ENCODE measurements around the gene LRRC7.

The LRRC7 gene

DNA sequence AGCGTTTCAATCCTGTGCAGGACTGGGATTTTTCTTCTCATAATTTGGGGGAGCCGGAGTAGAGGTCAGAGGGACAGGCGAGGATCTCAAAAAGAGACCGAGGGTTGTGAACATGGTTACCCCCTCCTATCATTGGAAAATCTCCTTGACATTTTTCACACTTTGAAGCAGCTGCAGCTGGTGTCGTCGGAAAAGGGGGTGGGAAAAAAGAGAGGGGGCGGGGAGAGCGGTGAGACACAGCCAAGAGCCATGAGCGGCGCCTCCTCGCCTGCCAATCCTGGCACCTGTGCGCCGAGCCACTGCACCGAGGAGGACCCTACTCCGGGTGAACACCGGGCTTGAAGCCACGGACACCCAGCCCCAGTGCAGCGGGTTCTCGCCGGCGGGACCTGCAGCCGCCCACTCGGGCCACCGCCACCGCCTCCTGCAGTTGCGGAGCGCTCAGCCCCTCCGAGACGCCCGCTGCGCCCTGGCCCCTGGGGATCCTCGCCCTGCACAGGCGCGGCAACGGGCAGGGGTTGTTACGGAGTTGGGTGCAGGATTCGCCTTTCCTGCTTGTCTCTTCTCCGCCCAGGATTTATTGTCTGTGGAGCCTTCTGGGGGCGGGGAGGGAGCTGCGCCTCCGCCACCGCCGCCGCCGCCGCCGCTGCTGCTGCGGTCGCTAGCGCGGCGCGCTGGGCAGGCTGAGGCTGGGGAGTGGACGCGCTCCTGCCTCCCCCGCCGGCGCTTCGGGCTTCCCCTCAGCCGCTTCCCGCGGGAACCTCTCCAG lies at the start of gene LRRC7:
Gene LRRC7 (plus strand): TSS at position 271 of the 769 bp plus-strand sequence. CDS start 718 bp downstream, outside the sequence.
- DNase-seq = peak; percentile 49

DNA sequence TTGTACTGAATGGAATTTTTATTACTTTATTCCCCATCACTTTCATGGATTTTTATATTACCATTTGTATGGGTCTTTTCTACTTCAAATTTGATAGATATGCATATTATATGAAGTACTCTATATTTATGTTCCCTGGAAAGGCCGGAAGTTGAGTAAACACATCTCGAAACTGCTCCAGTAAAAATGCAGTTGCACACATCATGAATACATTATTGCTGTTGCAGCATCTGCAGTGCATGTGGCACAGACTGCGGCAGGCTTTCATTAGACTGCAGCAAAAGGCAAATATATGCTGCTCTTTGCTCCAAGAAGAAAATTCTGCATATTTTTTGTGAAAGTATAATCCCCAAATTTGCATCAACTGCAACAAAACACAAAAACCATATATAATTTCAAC lies 48.7 kb upstream of the LRRC7 start:
- DNase-seq = no peak

DNA sequence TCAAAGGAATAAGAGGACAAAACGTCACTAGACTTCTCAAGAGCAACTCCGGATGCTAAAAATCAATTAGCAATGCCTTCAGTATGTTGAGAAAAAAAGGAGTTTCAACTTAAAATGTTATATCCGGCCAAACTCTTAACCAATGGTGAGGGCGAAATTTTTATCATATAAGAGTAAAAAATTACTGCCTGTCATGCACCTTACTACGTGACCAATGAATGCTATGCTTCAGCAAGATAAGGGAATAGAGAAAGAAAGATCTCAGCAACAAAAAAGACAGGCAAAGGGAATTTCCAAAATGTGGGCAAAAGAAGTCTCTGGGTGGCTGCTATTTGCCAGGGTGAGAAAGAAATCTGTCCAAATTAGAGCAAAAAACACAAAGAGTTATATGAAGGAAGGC lies 47.4 kb upstream of the LRRC7 start:
- DNase-seq = no peak

DNA sequence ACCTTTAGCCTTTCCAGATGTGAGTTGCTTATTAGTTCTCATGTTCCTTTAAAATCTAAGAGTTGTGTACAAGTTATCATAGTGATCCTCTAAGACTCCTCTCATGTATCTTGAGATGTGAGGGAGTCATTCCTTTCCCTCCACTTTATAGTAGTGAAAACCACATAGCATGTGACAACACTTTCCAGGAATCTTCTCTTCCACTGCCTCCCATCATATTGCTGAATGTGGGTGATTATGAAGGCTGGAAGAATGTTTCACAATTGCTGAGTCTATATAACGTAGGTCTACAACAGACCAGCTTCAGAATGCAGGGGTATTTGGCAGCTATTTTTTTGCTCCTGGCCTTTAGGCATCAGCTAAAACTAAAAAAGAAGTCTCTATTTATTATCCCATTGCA lies 44.7 kb upstream of the LRRC7 start:
- DNase-seq = no peak

DNA sequence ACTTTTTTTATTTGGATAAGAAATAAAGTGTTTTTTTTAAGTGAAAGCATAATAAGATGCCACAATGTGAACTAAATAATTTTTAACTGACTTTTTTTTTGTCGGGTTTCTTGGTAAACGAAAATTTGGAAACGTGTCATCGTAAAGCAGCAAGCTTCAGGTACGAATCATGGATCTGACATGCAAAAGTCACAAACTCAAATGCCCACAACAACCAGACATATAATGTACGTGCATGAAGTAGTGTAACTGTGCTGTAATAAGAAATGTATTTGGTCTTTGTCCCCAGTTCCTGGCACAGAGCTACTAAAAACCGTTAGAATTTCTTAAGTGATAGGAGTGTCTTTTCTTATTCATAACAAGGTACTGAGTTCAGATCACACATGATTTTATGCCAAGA lies 44.3 kb upstream of the LRRC7 start:
- no peak for DNase-seq

DNA sequence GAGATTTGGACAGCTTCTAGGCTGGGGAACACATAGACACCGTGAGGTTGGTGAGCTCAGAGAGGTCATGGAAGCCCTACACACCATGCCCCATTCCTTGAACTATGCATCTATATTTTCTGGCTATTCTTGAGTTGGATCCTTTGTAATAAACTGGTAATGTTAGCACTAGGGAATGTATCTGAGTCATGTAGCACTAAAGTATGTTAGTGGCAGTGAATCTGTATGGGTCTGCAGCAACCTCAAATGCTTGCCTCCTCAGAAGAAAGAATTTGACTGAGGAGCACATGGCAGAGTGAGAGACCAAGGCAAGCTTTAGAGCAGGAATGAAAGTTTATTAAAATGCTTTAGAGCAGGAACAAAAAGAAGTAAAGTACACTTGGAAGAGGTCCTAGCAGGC lies 43.7 kb upstream of the LRRC7 start:
- DNase-seq = no peak

DNA sequence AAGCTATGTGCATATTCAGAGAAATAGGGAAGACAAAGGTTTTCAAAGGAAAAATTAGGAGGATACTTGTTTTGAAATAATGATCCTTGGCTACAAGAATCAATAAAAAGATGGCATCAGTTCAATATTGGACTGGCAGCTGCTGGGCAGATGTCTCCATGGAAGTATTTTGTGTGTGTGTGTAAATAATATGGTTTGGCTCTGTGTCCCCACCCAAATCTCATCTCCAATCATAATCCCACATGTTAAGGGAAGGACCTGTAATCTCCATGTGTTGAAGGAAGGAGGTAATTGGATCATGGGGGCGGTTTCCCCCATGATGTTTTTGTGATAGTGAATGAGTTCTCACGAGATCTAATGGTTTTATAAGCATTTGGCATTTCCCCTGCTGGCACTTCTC lies 40.4 kb upstream of the LRRC7 start:
- DNase-seq = no peak

DNA sequence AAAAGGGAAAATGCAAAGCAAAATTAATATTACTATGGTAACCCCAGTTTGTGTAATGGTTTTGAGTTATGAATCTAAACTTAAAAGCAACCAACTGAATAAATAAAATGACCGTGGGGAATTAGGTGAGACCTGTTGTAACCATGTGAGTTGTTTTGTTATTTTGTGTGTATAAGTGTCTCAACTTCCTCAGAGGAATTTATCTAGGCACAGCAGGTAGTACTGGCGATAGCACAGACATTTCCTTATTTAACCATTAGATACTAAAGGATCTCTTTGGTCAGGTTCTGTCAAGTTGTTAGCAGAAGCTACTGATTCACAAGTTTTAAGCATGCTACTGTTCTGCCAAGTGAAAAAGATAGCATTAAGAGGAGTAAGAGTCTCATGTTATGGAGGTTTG lies 39.3 kb upstream of the LRRC7 start:
- no peak for DNase-seq

DNA sequence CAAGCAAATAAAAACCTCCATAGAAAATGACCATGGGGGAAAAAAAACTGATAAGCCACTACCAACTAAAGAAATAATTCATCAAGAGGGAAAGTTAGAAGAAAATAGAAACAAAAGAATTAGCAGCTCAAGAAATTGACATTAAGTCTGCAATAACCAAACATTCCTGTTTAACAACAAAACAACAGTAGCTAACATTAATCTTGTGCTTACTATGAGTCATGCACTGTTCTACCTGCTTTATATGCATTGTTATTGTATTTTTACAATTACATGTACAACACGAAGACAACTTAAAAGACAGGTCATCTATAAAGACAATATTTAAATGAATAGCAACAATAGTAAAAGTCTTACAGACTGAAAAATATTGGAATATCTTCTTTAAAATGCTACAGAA lies 34.4 kb upstream of the LRRC7 start:
- no peak for DNase-seq

DNA sequence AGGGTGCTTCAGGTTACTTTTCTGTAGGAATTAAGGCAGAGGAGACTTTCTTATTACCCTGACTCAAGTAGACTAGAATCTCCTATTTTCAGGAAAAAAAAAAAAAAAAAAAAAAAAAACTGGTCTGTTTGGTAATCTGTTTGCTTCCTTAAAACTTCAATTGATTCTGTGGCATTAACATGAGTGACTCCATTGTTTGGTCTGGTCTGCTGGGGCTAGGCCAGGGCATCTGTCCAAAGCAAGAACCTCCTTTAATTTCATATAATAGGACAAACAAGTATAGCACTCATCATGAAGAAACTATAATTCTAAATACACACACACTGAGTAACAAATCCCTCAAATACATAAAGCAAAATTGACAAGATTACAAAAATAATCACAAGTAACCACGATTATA lies 32.9 kb upstream of the LRRC7 start:
- no peak for DNase-seq

DNA sequence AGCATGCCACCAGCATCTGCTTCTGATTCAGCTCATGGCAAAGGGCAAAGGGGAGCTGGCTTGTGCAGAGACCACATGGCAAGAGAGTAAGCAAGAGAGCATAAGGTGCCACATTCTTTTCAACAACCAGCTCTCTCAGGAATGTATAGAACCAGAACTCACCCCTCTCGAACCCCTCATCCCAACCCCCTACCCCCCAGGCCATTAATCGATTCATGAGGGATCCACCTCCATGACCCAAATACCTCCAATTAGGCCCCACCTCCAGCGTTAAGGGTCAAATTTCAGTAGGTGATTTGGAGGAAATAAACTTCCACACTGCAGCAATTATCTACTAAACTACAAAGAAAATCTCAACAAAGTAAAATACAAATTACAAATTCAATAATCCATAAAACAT lies 32.2 kb upstream of the LRRC7 start:
- DNase-seq = no peak

DNA sequence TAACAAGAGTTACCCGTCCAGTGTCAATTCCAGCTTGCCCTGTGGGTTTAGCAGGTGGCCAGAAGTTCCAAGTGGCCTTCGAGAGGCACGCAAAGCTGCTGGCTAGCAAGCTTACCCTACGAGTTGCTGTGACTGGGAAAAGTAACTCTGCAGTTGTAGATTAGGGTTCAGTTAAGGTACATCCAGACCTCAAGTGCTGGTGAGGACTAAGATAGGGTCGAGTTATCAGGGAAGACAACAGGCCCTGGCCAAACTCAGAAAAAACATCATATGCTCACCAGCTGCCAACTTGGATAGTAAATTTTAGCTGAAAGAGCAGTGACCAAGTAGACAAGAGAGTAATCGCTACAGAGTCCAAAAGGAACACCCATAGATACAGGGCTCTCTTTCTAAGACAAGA lies 27.7 kb upstream of the LRRC7 start:
- DNase-seq = no peak

DNA sequence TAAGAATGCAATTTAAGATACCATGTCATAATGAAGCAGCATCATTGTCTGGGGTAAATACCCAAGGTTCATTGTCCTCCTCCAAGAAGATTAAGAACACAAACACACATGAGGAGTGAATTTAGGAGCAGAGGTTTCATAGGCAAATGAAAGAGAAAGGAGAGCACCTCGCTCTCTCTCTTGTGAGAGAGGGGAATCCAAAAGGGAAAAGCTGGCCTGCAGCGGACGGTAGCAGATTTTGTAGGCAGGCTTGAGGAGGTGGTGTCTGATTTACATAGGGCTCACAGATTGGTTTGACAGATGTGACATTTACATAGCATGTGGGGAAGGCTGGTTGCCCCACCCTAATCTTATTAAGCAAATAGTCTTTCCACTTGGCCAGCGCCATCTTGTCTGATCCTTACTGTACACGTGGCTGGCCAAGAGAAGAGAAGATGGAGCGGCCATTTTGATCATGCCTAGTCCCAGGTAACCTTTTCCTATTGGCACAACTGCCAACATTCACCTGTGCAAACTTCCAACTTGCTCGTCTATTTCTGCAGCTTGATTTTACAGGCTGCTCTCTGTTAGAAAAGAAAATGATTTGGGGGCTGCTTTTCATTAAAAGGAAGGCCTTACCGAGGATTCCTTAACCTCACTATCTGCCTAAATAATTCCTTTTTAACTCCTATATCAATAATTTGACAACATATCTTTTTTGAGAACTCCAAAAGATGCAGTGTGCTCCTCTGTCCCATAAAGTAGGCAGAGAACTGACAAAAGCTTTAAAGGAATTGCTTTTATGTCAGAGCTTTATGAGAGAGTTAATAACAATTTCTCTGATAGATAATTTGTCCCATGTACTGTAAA lies 16.0 kb upstream of the LRRC7 start:
- DNase-seq = peak; percentile 57

DNA sequence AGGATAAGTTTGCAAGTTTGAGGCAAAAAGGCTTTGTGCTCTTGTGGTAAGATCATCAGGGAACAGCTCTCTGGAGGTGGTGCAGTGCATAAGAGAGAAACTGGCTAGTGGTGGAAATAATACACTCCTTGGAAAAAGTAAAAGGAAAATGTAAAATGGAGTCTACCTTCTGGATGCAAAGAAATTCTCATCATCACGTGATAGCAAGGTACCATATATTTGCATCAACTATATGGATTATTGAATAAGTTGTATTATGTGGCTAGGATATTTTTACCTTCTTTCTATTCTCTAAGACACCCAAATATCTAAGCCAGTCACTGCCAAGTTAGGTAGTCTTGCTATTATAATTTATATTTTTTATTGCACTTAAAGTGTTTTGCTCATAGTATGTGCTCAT lies 14.0 kb upstream of the LRRC7 start:
- DNase-seq = no peak

DNA sequence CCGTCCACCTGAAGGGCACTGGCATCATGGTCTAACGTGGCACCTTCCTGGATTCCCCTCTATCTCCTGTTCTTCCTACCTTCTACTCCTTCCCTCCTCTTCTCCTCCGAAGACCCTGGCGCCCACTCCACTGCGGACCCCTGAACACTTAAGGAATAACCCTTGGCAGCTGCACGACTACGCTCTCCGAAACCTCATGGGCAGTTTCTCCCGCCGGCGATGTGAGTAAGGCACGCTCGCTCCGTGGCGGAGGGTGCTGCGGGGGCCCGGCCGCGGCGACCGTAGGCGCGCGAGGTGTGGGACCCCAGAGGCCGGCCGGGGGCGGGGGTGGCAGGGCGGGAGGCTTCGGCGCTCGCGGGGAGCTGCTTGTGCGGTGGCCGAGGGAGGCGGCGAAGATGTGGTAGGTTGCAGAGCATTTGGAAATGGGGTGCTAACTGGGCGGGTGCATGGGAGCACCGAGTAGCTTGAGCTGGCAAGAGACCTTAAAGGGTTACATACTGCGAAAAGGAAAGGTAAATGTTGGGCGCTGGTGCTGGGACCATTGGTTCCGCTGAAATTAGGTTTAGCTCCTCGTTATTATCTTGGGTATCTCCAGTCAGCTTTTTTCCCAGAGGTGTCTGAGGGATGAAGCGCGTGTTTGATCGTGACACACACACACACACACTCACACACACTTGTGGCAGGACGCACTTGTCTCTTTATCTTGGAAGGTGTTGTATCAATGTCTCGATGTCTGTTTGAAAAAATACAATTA lies 876 bp downstream of the LRRC7 start:
- no peak for DNase-seq

DNA sequence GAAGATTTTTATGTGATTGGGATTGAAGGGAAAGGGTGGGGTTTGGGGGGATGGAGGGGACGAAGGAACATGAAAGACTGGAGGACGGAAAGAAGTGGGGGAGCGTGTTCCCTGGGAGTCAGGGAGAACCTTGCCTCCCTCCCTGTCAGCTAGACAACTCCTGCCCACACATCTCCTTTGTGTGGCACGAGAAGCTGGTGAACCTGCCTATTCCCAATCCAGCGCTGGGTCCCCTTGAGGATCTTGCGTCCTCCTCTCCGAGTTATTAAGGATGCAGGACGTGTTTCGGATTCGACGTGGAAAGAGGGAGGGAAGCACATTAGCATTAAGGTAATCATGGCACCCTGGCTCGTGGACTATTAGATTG lies 1.4 kb downstream of the LRRC7 start:
- DNase-seq = no peak

DNA sequence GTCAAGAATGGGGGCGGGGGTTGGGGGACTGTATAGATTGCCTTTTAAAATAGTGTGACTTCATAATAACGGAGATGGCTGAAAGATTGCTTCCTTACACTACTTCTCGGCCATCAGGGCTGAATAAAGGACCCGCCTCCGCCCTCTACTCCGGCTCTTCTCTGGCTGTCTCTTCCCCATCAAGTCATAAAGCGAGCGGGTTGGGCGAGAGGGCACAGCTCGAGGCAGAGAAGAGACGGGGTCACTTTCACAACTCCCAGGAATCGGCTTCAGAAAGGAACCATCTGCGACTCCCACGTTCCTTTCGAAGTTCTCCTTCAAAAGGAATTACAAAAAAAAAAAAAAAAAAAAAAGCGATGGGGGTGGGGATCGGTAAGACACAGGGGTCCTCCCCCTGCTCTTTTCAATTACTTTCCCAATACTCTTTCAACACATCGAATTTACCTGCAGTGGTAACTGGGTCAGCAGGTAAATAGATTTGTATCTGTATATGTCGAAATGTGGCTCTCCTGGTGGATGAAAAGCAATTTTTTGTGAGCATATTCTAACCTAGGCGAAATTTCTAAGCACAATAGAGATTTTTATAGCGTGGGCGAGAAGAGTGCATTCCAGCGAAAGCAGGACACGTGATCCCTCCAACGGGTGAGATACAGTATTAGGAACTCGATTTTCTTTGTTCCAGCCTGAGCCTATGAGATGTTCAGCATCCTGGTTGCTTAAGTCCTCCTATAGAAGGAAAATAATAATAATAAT lies 2.0 kb downstream of the LRRC7 start:
- no peak for DNase-seq

DNA sequence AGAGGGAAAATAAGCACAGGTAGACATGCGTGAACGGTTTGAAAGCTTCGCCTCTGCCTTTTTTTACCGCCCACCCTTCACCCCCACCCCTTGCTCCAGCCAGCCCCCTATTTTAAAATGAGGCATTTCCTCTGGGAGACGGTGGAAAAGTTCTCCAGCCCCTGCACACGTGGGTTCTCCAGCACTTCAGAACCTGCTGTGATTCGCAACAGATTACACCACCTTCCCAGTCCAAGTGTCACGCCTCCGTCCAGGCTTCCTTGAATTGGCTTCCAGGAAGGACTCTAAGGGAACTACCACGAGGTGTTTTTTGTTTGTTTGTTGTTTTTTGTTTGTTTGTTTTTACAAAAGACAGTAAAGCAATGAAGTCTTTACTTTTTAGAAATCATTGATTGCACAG lies 2.6 kb downstream of the LRRC7 start:
- DNase-seq = no peak

DNA sequence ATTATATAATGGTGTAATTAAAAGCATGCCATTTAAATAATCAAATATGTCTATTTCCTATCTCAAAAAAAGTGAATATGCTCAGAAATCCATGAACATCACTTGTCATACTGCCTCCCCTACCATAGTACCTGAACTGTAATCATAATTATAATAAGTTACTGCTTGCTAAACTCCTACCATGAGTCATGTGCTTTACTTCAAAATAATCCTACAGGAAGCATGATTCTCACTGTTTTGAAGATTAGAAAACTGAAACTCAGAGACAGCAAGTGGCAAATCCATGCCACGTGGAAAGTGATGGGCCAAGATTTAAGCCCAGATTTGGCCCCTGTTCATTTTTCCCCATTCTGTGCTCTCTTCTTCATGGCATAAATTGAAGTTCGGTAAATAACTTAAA lies 5.2 kb downstream of the LRRC7 start:
- DNase-seq = no peak

DNA sequence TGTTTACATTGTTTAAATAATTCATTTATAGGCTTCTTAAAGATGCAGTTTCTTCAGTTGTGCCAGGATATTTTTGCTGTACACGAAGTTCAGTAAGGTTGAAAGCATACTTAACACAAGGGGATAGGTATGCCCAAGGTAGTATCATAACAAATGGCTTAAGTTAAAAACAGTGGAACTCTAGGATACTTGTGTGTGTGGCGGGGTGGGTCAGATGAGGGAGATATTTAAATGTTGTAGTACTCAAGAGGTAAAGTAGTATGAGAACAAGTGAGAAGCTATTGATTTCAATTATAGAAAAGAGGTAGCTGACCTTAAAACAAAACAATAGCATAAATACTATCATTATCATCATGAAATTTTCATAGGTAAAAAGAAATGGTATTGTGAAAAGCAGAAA lies 6.2 kb downstream of the LRRC7 start:
- DNase-seq = no peak

DNA sequence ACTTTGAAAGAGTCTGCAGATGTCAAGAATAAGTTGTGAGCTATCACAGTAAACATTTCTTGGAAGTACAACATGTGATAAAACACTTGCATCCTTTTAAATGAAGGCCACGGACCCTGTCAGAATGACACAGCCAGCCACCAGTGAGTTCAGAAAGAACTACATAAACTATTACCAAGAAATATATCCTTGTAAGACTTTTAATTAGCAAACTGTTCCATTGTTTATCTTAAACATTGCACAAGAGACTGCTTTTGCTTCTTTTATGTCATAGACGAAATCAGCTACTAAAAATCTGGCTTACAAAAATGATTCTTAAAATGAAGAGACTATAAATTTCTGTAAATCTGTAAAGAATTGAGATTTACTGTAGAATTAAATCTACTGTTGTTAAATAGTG lies 17.9 kb downstream of the LRRC7 start:
- DNase-seq = no peak

DNA sequence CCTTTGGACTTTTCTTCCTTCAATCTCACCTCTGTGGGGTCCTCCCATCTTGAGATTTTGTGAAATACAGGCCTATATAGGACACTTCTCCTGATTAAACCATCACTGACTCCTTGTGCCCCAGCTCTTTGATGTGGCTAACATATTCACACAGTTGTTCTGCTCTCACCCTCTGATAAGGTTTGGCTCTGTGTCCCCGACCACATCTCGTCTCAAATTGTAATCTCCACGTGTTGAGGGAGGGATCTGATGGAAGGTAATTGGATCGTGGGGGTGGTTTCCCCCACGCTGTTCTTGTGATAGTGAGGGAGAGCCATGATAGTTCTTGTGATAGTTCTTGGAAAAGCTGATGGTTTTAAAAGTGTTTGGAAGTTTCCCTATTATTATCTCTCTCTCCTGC lies 19.7 kb downstream of the LRRC7 start:
- DNase-seq = no peak

DNA sequence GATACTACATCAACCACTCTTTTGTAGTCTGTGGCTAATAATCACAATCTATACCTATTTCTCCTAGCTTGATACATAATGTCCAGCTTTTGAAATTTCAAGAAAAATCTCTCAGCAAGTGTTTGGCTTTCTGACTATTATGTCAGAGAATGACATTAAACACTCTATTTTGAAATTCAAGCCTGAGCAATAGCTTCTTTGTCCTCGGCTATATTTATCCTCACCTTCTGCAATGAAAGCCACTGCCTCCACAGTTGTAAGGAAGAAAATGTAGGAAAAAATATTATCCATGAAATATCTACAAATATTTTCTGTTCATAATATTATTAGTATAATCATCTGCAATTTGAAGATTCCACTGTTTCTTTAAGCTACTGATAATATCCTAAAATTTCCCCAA lies 22.1 kb downstream of the LRRC7 start:
- no peak for DNase-seq
